ENCODE results near the gene DOC2A. TPM values are rescaled to one million over a fixed set of nuclear protein-coding genes. Genes with fewer than 3 reads are reported as not detected.

DOC2A gene
- total and polyA plus RNA-seq, 9 of the 15 experiments (the other 6 are each of a cell fraction or from before 2014, with no cell fraction given), result 0.03 to 0.38 (median 0.28) TPM; not detected in 1

DNA sequence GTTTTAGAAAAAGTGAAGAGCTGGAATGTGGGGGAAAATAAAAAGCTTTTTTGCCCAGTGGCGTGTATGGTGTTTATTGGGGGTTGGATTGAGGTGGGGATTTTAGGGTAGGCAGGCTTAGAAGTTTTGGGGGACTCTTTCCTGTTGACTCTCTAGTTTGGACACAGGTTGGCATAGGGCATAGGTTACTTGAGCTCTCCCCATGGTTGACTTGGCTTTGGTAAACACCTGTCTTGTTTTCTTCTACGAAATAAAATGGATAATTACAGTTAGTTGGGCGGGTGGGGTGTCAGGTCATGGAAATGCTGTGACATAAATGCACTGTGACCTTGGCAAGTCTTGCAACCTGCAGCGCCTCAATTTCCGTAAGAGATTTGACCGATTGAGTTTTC lies 37.8 kb downstream of the DOC2A start (continued):
- no peak for TF ChIP-seq ZNF146 (CRISPR knock-in tag; IDR thresholded peaks at IDR 0.05; ENCODE audit: unreplicated experiment)
- 0 out of 2 replicates have a peak, but pooled peaks have one; percentile 23 for TF ChIP-seq MECOM (CRISPR knock-in tag; IDR thresholded peaks at IDR 0.05)
- no peak for TF ChIP-seq SMC3 (conservative IDR thresholded peaks at IDR 0.05; ENCODE audit: insufficient read depth, low read depth, low read length)
- TF ChIP-seq CREB1 (IDR thresholded peaks at IDR 0.05), result no peak
- TF ChIP-seq CREB1 (CRISPR knock-in tag; IDR thresholded peaks at IDR 0.05), result no peak
- no peak for TF ChIP-seq NCOA4 (IDR thresholded peaks at IDR 0.05; ENCODE audit: partially characterized antibody)
- no peak for TF ChIP-seq ZFP1 (CRISPR knock-in tag; IDR thresholded peaks at IDR 0.05)
- TF ChIP-seq, protein P1, sequence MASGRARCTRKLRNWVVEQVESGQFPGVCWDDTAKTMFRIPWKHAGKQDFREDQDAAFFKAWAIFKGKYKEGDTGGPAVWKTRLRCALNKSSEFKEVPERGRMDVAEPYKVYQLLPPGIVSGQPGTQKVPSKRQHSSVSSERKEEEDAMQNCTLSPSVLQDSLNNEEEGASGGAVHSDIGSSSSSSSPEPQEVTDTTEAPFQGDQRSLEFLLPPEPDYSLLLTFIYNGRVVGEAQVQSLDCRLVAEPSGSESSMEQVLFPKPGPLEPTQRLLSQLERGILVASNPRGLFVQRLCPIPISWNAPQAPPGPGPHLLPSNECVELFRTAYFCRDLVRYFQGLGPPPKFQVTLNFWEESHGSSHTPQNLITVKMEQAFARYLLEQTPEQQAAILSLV (tag; IDR thresholded peaks at IDR 0.05), result no peak
- TF ChIP-seq ATF7 (IDR thresholded peaks at IDR 0.05), result no peak
- TF ChIP-seq CREBBP (IDR thresholded peaks at IDR 0.05; ENCODE audit: low read depth, low read length), result no peak
- no peak for TF ChIP-seq DDX20 (tag; IDR thresholded peaks at IDR 0.05; ENCODE audit: low read depth)
- no peak for TF ChIP-seq ZBTB8A (IDR thresholded peaks at IDR 0.05; ENCODE audit: partially characterized antibody)
- TF ChIP-seq, protein P2, sequence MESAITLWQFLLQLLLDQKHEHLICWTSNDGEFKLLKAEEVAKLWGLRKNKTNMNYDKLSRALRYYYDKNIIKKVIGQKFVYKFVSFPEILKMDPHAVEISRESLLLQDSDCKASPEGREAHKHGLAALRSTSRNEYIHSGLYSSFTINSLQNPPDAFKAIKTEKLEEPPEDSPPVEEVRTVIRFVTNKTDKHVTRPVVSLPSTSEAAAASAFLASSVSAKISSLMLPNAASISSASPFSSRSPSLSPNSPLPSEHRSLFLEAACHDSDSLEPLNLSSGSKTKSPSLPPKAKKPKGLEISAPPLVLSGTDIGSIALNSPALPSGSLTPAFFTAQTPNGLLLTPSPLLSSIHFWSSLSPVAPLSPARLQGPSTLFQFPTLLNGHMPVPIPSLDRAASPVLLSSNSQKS (CRISPR knock-in tag; IDR thresholded peaks at IDR 0.05), result no peak
- no peak for TF ChIP-seq ILF3 (IDR thresholded peaks at IDR 0.05; ENCODE audit: borderline replicate concordance)
- no peak for TF ChIP-seq GABPA (tag; conservative IDR thresholded peaks at IDR 0.05; ENCODE audit: low read depth)
- TF ChIP-seq ZBTB7A (IDR thresholded peaks at IDR 0.05; ENCODE audit: borderline replicate concordance, control insufficient read depth, low read depth, low read length), result no peak
- TF ChIP-seq HNRNPH1 (optimal IDR thresholded peaks at IDR 0.05; ENCODE audit: low read depth, low read length), result no peak
- 0 out of 2 replicates have a peak, but pooled peaks have one; percentile 20 for TF ChIP-seq PTTG1 (tag; IDR thresholded peaks at IDR 0.05; ENCODE audit: low read depth)
- no peak for TF ChIP-seq NFIX (CRISPR knock-in tag; IDR thresholded peaks at IDR 0.05; ENCODE audit: low read depth)
- no peak for TF ChIP-seq NELFE (IDR thresholded peaks at IDR 0.05; ENCODE audit: insufficient read depth, insufficient read length)
- TF ChIP-seq ZBTB17 (CRISPR knock-in tag; IDR thresholded peaks at IDR 0.05), result peak; percentile 58; the same call in 1 of the 2 replicates
- no peak for TF ChIP-seq ZKSCAN1 (IDR thresholded peaks at IDR 0.05; ENCODE audit: low read depth, low read length)
- TF ChIP-seq, protein P3, sequence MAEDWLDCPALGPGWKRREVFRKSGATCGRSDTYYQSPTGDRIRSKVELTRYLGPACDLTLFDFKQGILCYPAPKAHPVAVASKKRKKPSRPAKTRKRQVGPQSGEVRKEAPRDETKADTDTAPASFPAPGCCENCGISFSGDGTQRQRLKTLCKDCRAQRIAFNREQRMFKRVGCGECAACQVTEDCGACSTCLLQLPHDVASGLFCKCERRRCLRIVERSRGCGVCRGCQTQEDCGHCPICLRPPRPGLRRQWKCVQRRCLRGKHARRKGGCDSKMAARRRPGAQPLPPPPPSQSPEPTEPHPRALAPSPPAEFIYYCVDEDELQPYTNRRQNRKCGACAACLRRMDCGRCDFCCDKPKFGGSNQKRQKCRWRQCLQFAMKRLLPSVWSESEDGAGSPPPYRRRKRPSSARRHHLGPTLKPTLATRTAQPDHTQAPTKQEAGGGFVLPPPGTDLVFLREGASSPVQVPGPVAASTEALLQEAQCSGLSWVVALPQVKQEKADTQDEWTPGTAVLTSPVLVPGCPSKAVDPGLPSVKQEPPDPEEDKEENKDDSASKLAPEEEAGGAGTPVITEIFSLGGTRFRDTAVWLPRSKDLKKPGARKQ (CRISPR knock-in tag; IDR thresholded peaks at IDR 0.05), result peak; percentile 98
- TF ChIP-seq, protein P4, sequence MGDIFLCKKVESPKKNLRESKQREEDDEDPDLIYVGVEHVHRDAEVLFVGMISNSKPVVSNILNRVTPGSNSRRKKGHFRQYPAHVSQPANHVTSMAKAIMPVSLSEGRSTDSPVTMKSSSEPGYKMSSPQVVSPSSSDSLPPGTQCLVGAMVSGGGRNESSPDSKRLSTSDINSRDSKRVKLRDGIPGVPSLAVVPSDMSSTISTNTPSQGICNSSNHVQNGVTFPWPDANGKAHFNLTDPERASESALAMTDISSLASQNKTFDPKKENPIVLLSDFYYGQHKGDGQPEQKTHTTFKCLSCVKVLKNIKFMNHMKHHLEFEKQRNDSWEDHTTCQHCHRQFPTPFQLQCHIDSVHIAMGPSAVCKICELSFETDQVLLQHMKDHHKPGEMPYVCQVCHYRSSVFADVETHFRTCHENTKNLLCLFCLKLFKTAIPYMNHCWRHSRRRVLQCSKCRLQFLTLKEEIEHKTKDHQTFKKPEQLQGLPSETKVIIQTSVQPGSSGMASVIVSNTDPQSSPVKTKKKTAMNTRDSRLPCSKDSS (IDR thresholded peaks at IDR 0.05; ENCODE audit: low read depth, partially characterized antibody), result no peak
